GM12878 (cell line): ENCODE results near the gene MILR1.

ENCODE experiments used
- ATF2 ChIP-seq: IDR thresholded peaks from 2 replicates; pipeline ENCODE4 v1.6.1; 2012; ENCODE audit warnings: low read length, inconsistent platforms
- BHLHE40 ChIP-seq, 2 experiments: fragments of 450-650 bp in 1 of 2; IDR thresholded peaks; 2 replicates each; pipeline ENCODE4 v1.6.1; 2011 to 2017; ENCODE audit warnings: low read depth in 2 of 2, borderline replicate concordance in 1 of 2, improper control_type of control experiment in 1 of 2, low read length in 1 of 2, mild to moderate bottlenecking in 1 of 2
- CTCF ChIP-seq, 3 experiments: IDR thresholded peaks in 2 of 3; conservative IDR thresholded peaks in 1 of 3; 2 replicates each; pipeline ENCODE4 v1.5.1; 2011; ENCODE audit warnings: low read depth in 3 of 3, low read length in 3 of 3, mild to moderate bottlenecking in 3 of 3, control low read depth in 2 of 3, moderate library complexity in 2 of 3, inconsistent platforms in 1 of 3, mixed read lengths in 1 of 3; ENCODE audit not compliant: control insufficient read depth in 2 of 3, insufficient read depth in 1 of 3; ENCODE audit errors: extremely low read depth in 1 of 3
- EP300 ChIP-seq, 2 experiments: fragments of 150-350 bp in 1 of 2; IDR thresholded peaks; 2 replicates each; pipeline ENCODE4 v1.6.1; 2011 to 2012; ENCODE audit warnings: low read depth in 2 of 2, low read length in 2 of 2, borderline replicate concordance in 1 of 2, improper control_type of control experiment in 1 of 2, inconsistent platforms in 1 of 2; ENCODE audit not compliant: control insufficient read depth in 1 of 2
- EZH2 ChIP-seq: IDR thresholded peaks from 2 replicates; pipeline ENCODE4 v1.6.1; 2012; ENCODE audit warnings: low read depth, mild to moderate bottlenecking, control low read depth, inconsistent platforms, low read length, borderline replicate concordance; ENCODE audit not compliant: control insufficient read depth
- POLR2AphosphoS5 ChIP-seq: IDR thresholded peaks from 2 replicates; pipeline ENCODE4 v1.6.1; 2011; ENCODE audit warnings: mild to moderate bottlenecking, low read length, inconsistent platforms
- REST ChIP-seq: IDR thresholded peaks from 2 replicates; pipeline ENCODE4 v1.6.1; 2012; ENCODE audit warnings: mild to moderate bottlenecking, low read depth, low read length
- SMC3 ChIP-seq: IDR thresholded peaks from 2 replicates; pipeline ENCODE4 v1.6.1; 2011; ENCODE audit warnings: low read length, improper control_type of control experiment, borderline replicate concordance

GRCh38 chr17:64515829-64516228, 66.9 kb downstream of the MILR1 start:
- TF ChIP-seq POLR2AphosphoS5 (no peak), CTCF (IDR thresholded peaks at IDR 0.05 in 2 of 3, conservative IDR thresholded peaks at IDR 0.05 in 1 of 3; ENCODE audit: control insufficient read depth in 2 of 3, extremely low read depth in 1 of 3, insufficient read depth in 1 of 3, low read depth in 3 of 3, low read length in 3 of 3) (no peak), BHLHE40 (IDR thresholded peaks at IDR 0.05; ENCODE audit: borderline replicate concordance in 1 of 2, low read depth in 2 of 2, low read length in 1 of 2) (no peak), SMC3 (no peak), EP300 (IDR thresholded peaks at IDR 0.05; ENCODE audit: borderline replicate concordance in 1 of 2, control insufficient read depth in 1 of 2, low read depth in 2 of 2, low read length in 2 of 2) (no peak), ATF2 (no peak), REST (no peak), EZH2 (no peak)
